H1 (cell line): ENCODE data around the gene GAB2. TPM values are rescaled to one million over a fixed set of nuclear protein-coding genes. Genes with fewer than 3 reads are reported as not detected.

Source experiments
- E2F6 ChIP-seq: IDR thresholded peaks from 2 replicates; pipeline ENCODE4 v1.6.1; 2012; ENCODE audit warnings: inconsistent platforms
- JUND ChIP-seq: IDR thresholded peaks from 2 replicates; pipeline ENCODE4 v1.6.1; 2011; ENCODE audit warnings: mild to moderate bottlenecking, improper control_type of control experiment, low read length
- MAFK ChIP-seq: IDR thresholded peaks from 2 replicates; pipeline ENCODE4 v1.6.1; 2012; ENCODE audit warnings: low read depth, mild to moderate bottlenecking, improper control_type of control experiment, low read length
- POLR2AphosphoS5 ChIP-seq: IDR thresholded peaks from 2 replicates; pipeline ENCODE4 v1.6.1; 2011; ENCODE audit warnings: low read depth, low read length
- RNF2 ChIP-seq: fragments of 200-900, 300-1000 bp; sonication (generic); IDR thresholded peaks from 2 replicates; pipeline ENCODE4 v1.7.1; 2016; ENCODE audit warnings: borderline replicate concordance, low read depth, mild to moderate bottlenecking, antibody characterized with exemption, low read length; ENCODE audit not compliant: poor library complexity, severe bottlenecking; ENCODE audit errors: missing control alignments
- SIN3A ChIP-seq, 2 experiments: IDR thresholded peaks in 1 of 2; conservative IDR thresholded peaks in 1 of 2; 2 replicates each; pipeline ENCODE4 v1.6.1; 2011 to 2012; ENCODE audit warnings: low read length in 2 of 2, improper control_type of control experiment in 1 of 2, low read depth in 1 of 2, mild to moderate bottlenecking in 1 of 2
- polyA plus RNA-seq, 7 experiments: library from polyadenylated mRNA; depleted of rRNA in 3 of 7; stranded (reverse) in 5 of 7; unstranded in 2 of 7; fragments of >200 nt in 5 of 7; fragments of 200-250 nt in 2 of 7; gene quantifications; 1 replicate in 5 of 7; 2 replicates in 1 of 7; 4 replicates in 1 of 7; pipeline versions ENCODE4 v1.2.1 to v1.2.3, GENCODE V29; 2011 to 2013; ENCODE audit warnings: missing spikeins in 2 of 7, mixed read lengths in 2 of 7
- total RNA-seq: library from RNA; stranded (reverse); fragmentation: NEBNext Ultra II Directional; extraction: Animal tissue kit (Norgen Biotek cat#: 25700); gene quantifications from 2 replicates; pipeline ENCODE4 v1.2.1, GENCODE V29; 2021

Gene GAB2
- total and polyA plus RNA-seq, 2 of the 8 experiments (the other 6 are each of a cell fraction or from before 2014, with no cell fraction given), result 6.3 to 14.0 TPM

GRCh38 chr11:78190871-78191538 is 226.6 kb downstream of the GAB2 start (continued):
- TF ChIP-seq SIN3A (conservative IDR thresholded peaks at IDR 0.05 in 1 of 2, IDR thresholded peaks at IDR 0.05 in 1 of 2; ENCODE audit: low read depth in 1 of 2, low read length in 2 of 2), result no peak
- no peak for TF ChIP-seq MAFK
- TF ChIP-seq RNF2, result no peak
- no peak for TF ChIP-seq E2F6
- TF ChIP-seq JUND, result no peak
- TF ChIP-seq POLR2AphosphoS5, result no peak
- TF ChIP-seq, all 59 proteins: peak for 0
